ENCODE results near the gene AHCY.

AHCY gene

DNA sequence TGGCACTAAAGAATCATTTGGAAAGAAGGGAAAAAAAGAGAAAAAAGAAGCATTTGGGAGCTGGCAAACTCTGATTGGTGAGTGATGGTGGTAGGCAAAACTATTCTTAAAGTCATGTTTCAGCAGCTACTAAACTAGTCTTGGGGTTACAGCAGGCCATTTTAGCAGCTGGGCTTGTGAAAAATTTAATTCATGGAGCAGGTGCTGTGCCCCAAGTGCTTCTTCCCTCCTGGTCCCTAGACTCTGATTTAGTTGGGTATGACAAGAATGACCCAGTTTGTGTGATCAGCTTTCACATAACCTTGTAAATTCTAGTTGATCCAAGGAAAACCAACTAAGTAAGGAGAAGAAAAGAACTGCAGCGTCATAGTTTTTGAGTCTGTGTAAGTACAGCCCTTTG lies 63.0 kb downstream of the AHCY start:
- no peak for TF ChIP-seq CTCF (conservative IDR thresholded peaks at IDR 0.05)
- no peak for TF ChIP-seq ZFX (IDR thresholded peaks at IDR 0.05)

DNA sequence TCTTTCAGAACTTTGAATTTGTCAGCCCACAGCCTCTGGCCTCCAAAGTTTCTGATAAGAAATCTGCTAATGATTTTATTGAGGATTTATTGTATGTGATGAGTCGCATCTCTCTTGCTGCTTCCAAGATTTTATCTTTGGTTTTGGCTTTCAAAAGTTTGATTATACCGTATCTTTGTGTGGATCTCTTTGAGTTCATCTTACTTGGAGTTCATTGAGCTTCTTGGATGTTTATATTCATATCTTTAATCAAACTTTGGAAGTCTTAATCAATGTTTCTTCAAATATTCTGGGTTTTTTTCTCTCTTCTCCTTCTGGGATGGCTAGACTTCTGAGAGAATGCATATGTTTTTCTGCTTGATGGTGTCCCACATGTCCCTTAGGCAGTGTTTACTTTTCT lies 65.2 kb downstream of the AHCY start:
- TF ChIP-seq CTCF (conservative IDR thresholded peaks at IDR 0.05): no peak
- TF ChIP-seq ZFX (IDR thresholded peaks at IDR 0.05): no peak
- H3K27ac ChIP-seq: no peak overlapping the region

More for the DNA sequence above, 63.0 kb downstream of the AHCY start:
- no peak overlapping the region for H3K27ac ChIP-seq

- TF ChIP-seq CTCF (conservative IDR thresholded peaks at IDR 0.05): no peak
- no peak for TF ChIP-seq ZFX (IDR thresholded peaks at IDR 0.05)
- H3K27ac ChIP-seq: no peak overlapping the region
These were observed 67.3 kb downstream of the AHCY start for GRCh38 chr20:34235875-34236274.

- no peak overlapping the region for H3K27ac ChIP-seq
- TF ChIP-seq CTCF (conservative IDR thresholded peaks at IDR 0.05): no peak
- TF ChIP-seq ZFX (IDR thresholded peaks at IDR 0.05): no peak
These were observed 69.5 kb downstream of the AHCY start for GRCh38 chr20:34233687-34234086.

GRCh38 chr20:34232494-34233087 lies 70.6 kb downstream of the AHCY start:
- H3K27ac ChIP-seq: no peak overlapping the region
- TF ChIP-seq CTCF (conservative IDR thresholded peaks at IDR 0.05): no peak

DNA sequence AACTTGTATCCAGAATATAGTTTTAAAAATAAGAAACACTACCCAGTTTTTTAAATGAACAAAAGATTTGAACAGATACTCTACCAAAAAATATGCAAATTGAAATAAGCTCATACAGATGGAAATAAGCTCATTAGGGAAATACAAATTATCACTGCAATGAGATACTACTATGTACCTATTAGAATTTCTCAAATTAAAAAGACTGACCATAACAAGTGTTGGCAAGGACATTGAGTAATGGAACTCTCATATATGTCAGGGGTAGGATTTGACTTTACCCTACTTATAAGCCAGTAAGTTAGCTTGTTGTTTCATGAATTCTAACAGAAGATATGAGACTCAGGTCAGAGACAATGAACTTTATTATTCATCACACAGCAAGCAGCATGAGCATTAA lies 71.5 kb downstream of the AHCY start:
- H3K27ac ChIP-seq: no peak overlapping the region
- TF ChIP-seq ZFX (IDR thresholded peaks at IDR 0.05) (no peak), CTCF (conservative IDR thresholded peaks at IDR 0.05) (no peak)
